H1 (cell line): ENCODE results near the gene MINPP1. TPM values are rescaled to one million over a fixed set of nuclear protein-coding genes. Genes with fewer than 3 reads are reported as not detected.

ENCODE experiments used
- CTCF ChIA-PET: fragments of 300-600 bp; sonication (Branson Sonifier 250); formaldehyde crosslinking; loops from one replicate; lab custom pipeline; 2021; ENCODE audit not compliant: partially characterized antibody; lab: Charles Lee
- POLR2A ChIA-PET: fragments of 300-600 bp; sonication (Branson Sonifier 250); formaldehyde crosslinking; loops from one replicate; lab custom pipeline; 2021; ENCODE audit warnings: inconsistent platforms; ENCODE audit not compliant: partially characterized antibody; lab: Charles Lee
- DNase-seq, 2 experiments: peaks; one replicate each; pipeline versions ENCODE4 v3.0.0 to v3.0.0-alpha.2; 2010 to 2022; ENCODE audit warnings: low spot score in 2 of 2, low read depth in 1 of 2, mixed read lengths in 1 of 2
- FAIRE-seq: peaks from 2 replicates; lab custom pipeline; 2011; peaks lifted over from hg19 to GRCh38; lab: Jason Lieb, UNC
- H2AFZ ChIP-seq: 2 replicates; pipeline ENCODE4 v1.8.1; 2012; ENCODE audit warnings: low read length, inconsistent platforms
- H2AK5ac ChIP-seq: 2 replicates; pipeline ENCODE4 v1.6.1; 2013; ENCODE audit warnings: low read depth, low read length
- H2BK120ac ChIP-seq: replicated peaks from 2 replicates; pipeline ENCODE3; 2013; ENCODE audit warnings: low read depth, low read length, inconsistent platforms
- H2BK12ac ChIP-seq: 2 replicates; pipeline ENCODE4 v1.6.1; 2013; ENCODE audit warnings: low read depth, low read length
- H2BK15ac ChIP-seq: 2 replicates; pipeline ENCODE4 v1.6.1; 2013; ENCODE audit warnings: low read length
- H2BK20ac ChIP-seq: 2 replicates; pipeline ENCODE4 v1.6.1; 2013; ENCODE audit warnings: low read length
- H2BK5ac ChIP-seq: 2 replicates; pipeline ENCODE4 v1.6.1; 2013; ENCODE audit warnings: low read depth, low read length
- H3K14ac ChIP-seq: 2 replicates; pipeline ENCODE4 v1.6.1; 2013; ENCODE audit warnings: inconsistent platforms; ENCODE audit not compliant: insufficient read length
- H3K18ac ChIP-seq: 2 replicates; pipeline ENCODE4 v1.6.1; 2013; ENCODE audit warnings: low read length; ENCODE audit errors: extremely low read depth
- H3K23ac ChIP-seq: 2 replicates; pipeline ENCODE4 v1.6.1; 2013; ENCODE audit warnings: inconsistent platforms; ENCODE audit not compliant: insufficient read length
- H3K23me2 ChIP-seq: 2 replicates; pipeline ENCODE4 v1.6.1; 2013; ENCODE audit warnings: low read depth, low read length
- H3K27ac ChIP-seq: 2 replicates; pipeline ENCODE4 v1.6.1; 2011; ENCODE audit warnings: low read depth, low read length, inconsistent platforms
- H3K27me3 ChIP-seq, 4 experiments: replicated peaks in 1 of 4; 1 replicate in 1 of 4; 2 replicates in 3 of 4; pipeline versions ENCODE4 v1.6.1 to v1.8.1; 2011 to 2013; ENCODE audit warnings: low read length in 3 of 4, mild to moderate bottlenecking in 3 of 4, inconsistent platforms in 2 of 4, mixed read lengths in 2 of 4, moderate library complexity in 1 of 4; ENCODE audit not compliant: control insufficient read depth in 3 of 4, insufficient read depth in 3 of 4; ENCODE audit errors: extremely low read depth in 1 of 4
- H3K36me3 ChIP-seq, 4 experiments: 2 replicates each; pipeline versions ENCODE4 v1.6.1 to v1.8.1; 2011 to 2013; ENCODE audit warnings: mild to moderate bottlenecking in 4 of 4, low read length in 3 of 4, moderate library complexity in 2 of 4, control low read depth in 1 of 4, inconsistent platforms in 1 of 4; ENCODE audit not compliant: insufficient read depth in 4 of 4, control insufficient read depth in 2 of 4
- H3K4ac ChIP-seq: replicated peaks from 2 replicates; pipeline ENCODE3; 2013; ENCODE audit warnings: low read length, low read depth, mixed read lengths, inconsistent platforms; ENCODE audit not compliant: insufficient read length
- H3K4me1 ChIP-seq, 4 experiments: replicated peaks in 1 of 4; 1 replicate in 1 of 4; 2 replicates in 3 of 4; pipeline versions ENCODE4 v1.6.1 to v1.8.1; 2011 to 2013; ENCODE audit warnings: low read length in 3 of 4, inconsistent platforms in 2 of 4, mixed read lengths in 1 of 4; ENCODE audit not compliant: insufficient read depth in 4 of 4, control insufficient read depth in 3 of 4
- H3K4me2 ChIP-seq, 2 experiments: 2 replicates each; pipeline versions ENCODE4 v1.6.1 to v1.8.1; 2011 to 2013; ENCODE audit warnings: low read depth in 2 of 2, low read length in 2 of 2, control low read depth in 1 of 2, inconsistent platforms in 1 of 2, mild to moderate bottlenecking in 1 of 2; ENCODE audit not compliant: insufficient read depth in 1 of 2
- H3K4me3 ChIP-seq, 4 experiments: fragments of 200-600, 300-600 bp in 1 of 4; sonication (generic), shearing (Covaris generic), sonication (Bioruptor Twin) in 1 of 4; 2 replicates each; pipeline versions ENCODE4 v1.5.1 to v1.8.1; 2011 to 2016; ENCODE audit warnings: low read length in 4 of 4, low read depth in 3 of 4, control low read depth in 2 of 4, inconsistent platforms in 2 of 4, mild to moderate bottlenecking in 2 of 4, mixed read lengths in 1 of 4, moderate library complexity in 1 of 4; ENCODE audit not compliant: insufficient read depth in 2 of 4; ENCODE audit errors: extremely low read depth in 1 of 4
- H3K56ac ChIP-seq: replicated peaks from 2 replicates; pipeline ENCODE3; 2013; ENCODE audit warnings: low read depth, mild to moderate bottlenecking, mixed read lengths, low read length, inconsistent platforms; ENCODE audit not compliant: insufficient read length
- H3K79me1 ChIP-seq: 2 replicates; pipeline ENCODE4 v1.6.1; 2013; ENCODE audit warnings: low read depth, low read length, control low read depth
- H3K79me2 ChIP-seq, 2 experiments: 2 replicates each; pipeline versions ENCODE4 v1.6.1 to v1.8.1; 2012 to 2013; ENCODE audit warnings: low read length in 2 of 2, mild to moderate bottlenecking in 2 of 2, inconsistent platforms in 1 of 2; ENCODE audit not compliant: insufficient read depth in 2 of 2, control insufficient read depth in 1 of 2
- H3K9ac ChIP-seq, 4 experiments: replicated peaks in 1 of 4; 1 replicate in 1 of 4; 2 replicates in 3 of 4; pipeline versions ENCODE4 v1.6.1 to v1.8.1; 2011 to 2013; ENCODE audit warnings: low read depth in 3 of 4, low read length in 3 of 4, control low read depth in 2 of 4, mild to moderate bottlenecking in 2 of 4, moderate library complexity in 2 of 4, inconsistent platforms in 1 of 4; ENCODE audit errors: extremely low read depth in 1 of 4
- H3K9me3 ChIP-seq, 2 experiments: 2 replicates each; pipeline versions ENCODE4 v1.6.1 to v1.8.1; 2012 to 2013; ENCODE audit warnings: mild to moderate bottlenecking in 2 of 2, moderate library complexity in 2 of 2, control low read depth in 1 of 2, inconsistent platforms in 1 of 2, low read depth in 1 of 2, low read length in 1 of 2, mixed read lengths in 1 of 2; ENCODE audit not compliant: insufficient read depth in 2 of 2
- H4K20me1 ChIP-seq, 2 experiments: replicated peaks in 1 of 2; 2 replicates each; pipeline versions ENCODE3 to v1.8.1; 2011 to 2013; ENCODE audit warnings: inconsistent platforms in 2 of 2, low read length in 2 of 2, mild to moderate bottlenecking in 1 of 2; ENCODE audit not compliant: insufficient read depth in 2 of 2, control insufficient read depth in 1 of 2
- H4K5ac ChIP-seq: 2 replicates; pipeline ENCODE4 v1.6.1; 2013; ENCODE audit warnings: low read length, low read depth, mixed read lengths, inconsistent platforms; ENCODE audit not compliant: insufficient read length
- H4K8ac ChIP-seq: 2 replicates; pipeline ENCODE4 v1.8.0; 2013; ENCODE audit warnings: mild to moderate bottlenecking, moderate library complexity, low read length, inconsistent platforms; ENCODE audit not compliant: insufficient read depth; ENCODE audit errors: extremely low read depth
- H4K91ac ChIP-seq: replicated peaks from 2 replicates; pipeline ENCODE3; 2013; ENCODE audit warnings: low read length, mixed read lengths, inconsistent platforms; ENCODE audit not compliant: insufficient read length
- CBX8 ChIP-seq: fragments of 300-800, 300-1000 bp; sonication (generic); IDR thresholded peaks from 2 replicates; pipeline ENCODE4 v1.7.1; 2016; ENCODE audit warnings: low read depth, low read length, borderline replicate concordance
- WGBS, 2 experiments: shearing (Covaris generic) in 1 of 2; methylation state at CpG; one replicate each; pipeline versions ENCODE4 v1.1.6 to v1.1.7; 2013 to 2015; ENCODE audit warnings: low lambda C conversion rate in 2 of 2, mixed read lengths in 2 of 2, inconsistent platforms in 1 of 2, low coverage in 1 of 2, missing lambda C conversion rate in 1 of 2; ENCODE audit not compliant: insufficient replicate concordance in 2 of 2, insufficient coverage in 1 of 2, insufficient read length in 1 of 2; ENCODE audit errors: extremely low coverage in 1 of 2, missing lambda C conversion rate in 1 of 2; 5-methylcytosine and 5-hydroxymethylcytosine counted together
- polyA plus RNA-seq, 7 experiments: library from polyadenylated mRNA; depleted of rRNA in 3 of 7; stranded (reverse) in 5 of 7; unstranded in 2 of 7; fragments of >200 nt in 5 of 7; fragments of 200-250 nt in 2 of 7; gene quantifications; 1 replicate in 5 of 7; 2 replicates in 1 of 7; 4 replicates in 1 of 7; pipeline versions ENCODE4 v1.2.1 to v1.2.3, GENCODE V29; 2011 to 2013; ENCODE audit warnings: missing spikeins in 2 of 7, mixed read lengths in 2 of 7
- total RNA-seq: library from RNA; stranded (reverse); fragmentation: NEBNext Ultra II Directional; extraction: Animal tissue kit (Norgen Biotek cat#: 25700); gene quantifications from 2 replicates; pipeline ENCODE4 v1.2.1, GENCODE V29; 2021

The MINPP1 gene
- total and polyA plus RNA-seq, 2 of the 8 experiments (the other 6 are each of a cell fraction or from before 2014, with no cell fraction given) = 13.6 to 27.2 TPM

- Histone ChIP-seq H3K9me3 (no peaks in the 10 kb centered on the region), H3K4me1 (no peaks in the 10 kb centered on the region), H4K20me1 (no peaks in the 10 kb centered on the region), H3K18ac (no peak overlapping the region), H2BK120ac (no peak overlapping the region), H3K79me2 (no peaks in the 10 kb centered on the region), H3K27ac (no peak overlapping the region), H3K23ac (no peak overlapping the region), H2BK12ac (no peak overlapping the region), H3K56ac (no peak overlapping the region), H3K14ac (no peak overlapping the region), H2BK15ac (no peak overlapping the region), H4K5ac (no peak overlapping the region), H3K4ac (no peak overlapping the region), H3K4me2 (no peak overlapping the region), H4K91ac (no peak overlapping the region), H3K4me3 (no peak overlapping the region), H3K27me3 (no peaks in the 10 kb centered on the region), H3K9ac (no peak overlapping the region), H3K36me3 (no peaks in the 10 kb centered on the region), H2AK5ac (no peak overlapping the region), H2BK5ac (no peak overlapping the region), H3K79me1 (no peaks in the 10 kb centered on the region), H2AFZ (no peak overlapping the region), H2BK20ac (no peak overlapping the region), H3K23me2 (no peaks in the 10 kb centered on the region), H4K8ac (no peak overlapping the region)
- no peak for TF ChIP-seq CBX8
- CTCF ChIA-PET = no interaction called here
- 83% methylated on average over 1 of the region's 1 CpG; no CpG with 5 or more reads in 1 of the 2 experiments for WGBS, 2 experiments
- DNase-seq = no peak
- no peak for FAIRE-seq
- POLR2A ChIA-PET = no interaction called here
Observed at GRCh38 chr10:87580016-87580415, 75.3 kb downstream of the MINPP1 start.
